HepG2 (cell line): Measurements from ENCODE around the gene SPNS3.

Experiments used
- BHLHE40 ChIP-seq: IDR thresholded peaks from 2 replicates; pipeline ENCODE4 v1.6.1; 2011; ENCODE audit warnings: low read length, improper control_type of control experiment
- HNRNPK ChIP-seq: fragments of 200-400 bp; formaldehyde crosslinking; IDR thresholded peaks from 2 replicates; pipeline ENCODE4 v1.6.1; 2018; ENCODE audit warnings: low read length, low read depth, moderate library complexity, mild to moderate bottlenecking; ENCODE audit not compliant: poor library complexity, severe bottlenecking
- REST ChIP-seq, 2 experiments: IDR thresholded peaks; 2 replicates each; pipeline ENCODE4 v1.6.1; 2011 to 2012; ENCODE audit warnings: low read length in 2 of 2, borderline replicate concordance in 1 of 2, low read depth in 1 of 2, mild to moderate bottlenecking in 1 of 2, moderate library complexity in 1 of 2
- ZFY ChIP-seq: sonication (generic); formaldehyde crosslinking; IDR thresholded peaks from 2 replicates; pipeline ENCODE4 v1.4.0; 2020; ENCODE audit warnings: missing genetic modification reagents

GRCh38 chr17:4436846-4437245, 3.1 kb downstream of the SPNS3 start:
- no peak for TF ChIP-seq REST (IDR thresholded peaks at IDR 0.05; ENCODE audit: borderline replicate concordance in 1 of 2, low read depth in 1 of 2, low read length in 2 of 2)
- no peak for TF ChIP-seq ZFY (CRISPR knock-in tag)
- no peak for TF ChIP-seq BHLHE40
- no peak for TF ChIP-seq HNRNPK
